Loucy (cell line): Measurements from ENCODE around the gene SPRED2.

Source experiments
- H2AFZ ChIP-seq: fragments of 200-600 bp; sonication (generic); 2 replicates; pipeline ENCODE4 v1.6.0; 2016; ENCODE audit warnings: antibody characterized with exemption, mild to moderate bottlenecking, low read length, moderate library complexity
- H3F3A ChIP-seq: fragments of 200-600 bp; 2 replicates; pipeline ENCODE4 v1.6.0; 2016; ENCODE audit warnings: antibody characterized with exemption, low read depth, mild to moderate bottlenecking
- H3K27me3 ChIP-seq: fragments of 200-600 bp; sonication (generic); 2 replicates; pipeline ENCODE4 v1.6.1; 2014; ENCODE audit warnings: low read length, mild to moderate bottlenecking; ENCODE audit not compliant: insufficient read depth, poor library complexity, severe bottlenecking
- H3K36me3 ChIP-seq: fragments of 200-600 bp; sonication (generic); 2 replicates; pipeline ENCODE4 v1.6.1; 2016; ENCODE audit warnings: low read length; ENCODE audit not compliant: insufficient read depth
- H3K4me1 ChIP-seq: fragments of 200-600 bp; sonication (generic); 2 replicates; pipeline ENCODE4 v1.5.1; 2014; ENCODE audit warnings: low read length, mild to moderate bottlenecking; ENCODE audit not compliant: insufficient read depth, poor library complexity, severe bottlenecking
- H3K4me2 ChIP-seq: fragments of 200-600 bp; sonication (generic); 2 replicates; pipeline ENCODE4 v1.6.0; 2014; ENCODE audit warnings: antibody characterized with exemption, low read length, low read depth, mild to moderate bottlenecking; ENCODE audit not compliant: poor library complexity, severe bottlenecking
- H3K4me3 ChIP-seq: fragments of 200-600 bp; sonication (generic); 2 replicates; pipeline ENCODE4 v1.5.1; 2014; ENCODE audit warnings: low read length, mild to moderate bottlenecking, mixed read lengths; ENCODE audit not compliant: poor library complexity, severe bottlenecking
- H3K79me2 ChIP-seq: fragments of 200-600 bp; sonication (generic); 2 replicates; pipeline ENCODE4 v1.6.1; 2014; ENCODE audit warnings: low read length; ENCODE audit not compliant: insufficient read depth
- H3K9ac ChIP-seq: fragments of 200-600 bp; sonication (generic); 2 replicates; pipeline ENCODE4 v1.6.0; 2014; ENCODE audit warnings: mild to moderate bottlenecking, low read depth, low read length, moderate library complexity; ENCODE audit not compliant: poor library complexity, severe bottlenecking
- H3K9me2 ChIP-seq: fragments of 200-600 bp; sonication (generic); replicated peaks from 2 replicates; pipeline ENCODE4 v1.6.1; 2016; ENCODE audit warnings: low read depth, low read length, mixed read lengths
- H3K9me3 ChIP-seq: fragments of 200-600 bp; sonication (generic); 2 replicates; pipeline ENCODE4 v1.6.1; 2014; ENCODE audit warnings: mild to moderate bottlenecking, antibody characterized with exemption, low read length, low read depth; ENCODE audit not compliant: insufficient read depth
- H4K20me1 ChIP-seq: fragments of 200-600 bp; sonication (generic); 2 replicates; pipeline ENCODE4 v1.6.0; 2014; ENCODE audit warnings: antibody characterized with exemption, low read length, mild to moderate bottlenecking; ENCODE audit not compliant: insufficient read depth, poor library complexity, severe bottlenecking
- EZH2phosphoT487 ChIP-seq: fragments of 200-600 bp; IDR thresholded peaks from 2 replicates; pipeline ENCODE4 v1.6.1; 2018; ENCODE audit warnings: antibody characterized with exemption, mild to moderate bottlenecking, moderate library complexity, borderline replicate concordance
- TF ChIP-seq, protein P1 (sequence below): fragments of 200-600 bp; sonication (generic); conservative IDR thresholded peaks from 2 replicates; pipeline ENCODE4 v1.5.1; 2014; ENCODE audit warnings: mild to moderate bottlenecking, antibody characterized with exemption, low read length

SPRED2 gene

DNA sequence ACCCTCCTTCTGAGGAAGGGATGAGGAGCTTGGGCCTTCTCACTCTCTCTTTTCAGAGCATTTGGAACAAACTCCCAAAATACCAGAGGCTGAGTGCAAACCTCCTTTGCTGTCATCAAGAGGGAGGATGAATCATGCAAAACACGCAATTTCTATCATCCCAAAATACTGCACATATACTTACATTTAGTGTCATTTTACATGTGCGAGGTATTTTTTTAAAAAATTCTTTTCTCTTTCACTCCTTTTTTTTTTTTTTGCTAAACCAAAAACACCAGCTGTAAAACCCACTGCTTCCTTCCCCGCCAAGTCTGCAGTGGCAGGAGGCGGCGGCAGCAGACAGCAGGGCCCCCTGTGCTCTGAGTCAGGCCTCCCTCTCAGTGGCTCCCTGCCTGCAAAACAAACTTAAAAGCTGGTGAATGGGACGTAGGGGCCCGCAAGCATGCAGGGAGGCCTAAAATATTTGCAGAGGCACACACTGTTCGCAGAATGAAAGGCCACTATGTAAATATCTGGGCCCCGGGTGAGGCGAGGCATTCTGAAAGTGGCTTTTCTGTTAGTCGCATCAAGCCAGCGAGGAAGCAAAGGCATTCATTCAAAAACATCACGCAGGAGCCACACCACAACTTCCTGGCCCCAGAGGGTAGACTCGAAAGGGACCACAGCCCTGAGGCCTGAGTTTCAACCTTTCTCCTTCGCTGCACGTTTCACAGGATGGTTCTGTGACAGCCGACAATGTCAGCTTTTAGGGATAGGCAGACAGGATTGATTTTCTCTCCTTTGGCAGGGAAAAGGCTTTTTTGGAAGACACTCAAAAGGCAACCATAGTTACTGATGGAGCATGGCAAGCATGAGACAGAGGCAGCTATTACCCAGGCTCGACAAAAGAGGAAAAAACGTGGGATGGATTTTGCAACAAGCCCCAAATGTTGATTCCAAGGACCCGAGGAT lies 131.4 kb downstream of the SPRED2 start:
- H3K4me3 ChIP-seq: peak overlapping the region; percentile 69
- no peak for TF ChIP-seq EZH2phosphoT487

DNA sequence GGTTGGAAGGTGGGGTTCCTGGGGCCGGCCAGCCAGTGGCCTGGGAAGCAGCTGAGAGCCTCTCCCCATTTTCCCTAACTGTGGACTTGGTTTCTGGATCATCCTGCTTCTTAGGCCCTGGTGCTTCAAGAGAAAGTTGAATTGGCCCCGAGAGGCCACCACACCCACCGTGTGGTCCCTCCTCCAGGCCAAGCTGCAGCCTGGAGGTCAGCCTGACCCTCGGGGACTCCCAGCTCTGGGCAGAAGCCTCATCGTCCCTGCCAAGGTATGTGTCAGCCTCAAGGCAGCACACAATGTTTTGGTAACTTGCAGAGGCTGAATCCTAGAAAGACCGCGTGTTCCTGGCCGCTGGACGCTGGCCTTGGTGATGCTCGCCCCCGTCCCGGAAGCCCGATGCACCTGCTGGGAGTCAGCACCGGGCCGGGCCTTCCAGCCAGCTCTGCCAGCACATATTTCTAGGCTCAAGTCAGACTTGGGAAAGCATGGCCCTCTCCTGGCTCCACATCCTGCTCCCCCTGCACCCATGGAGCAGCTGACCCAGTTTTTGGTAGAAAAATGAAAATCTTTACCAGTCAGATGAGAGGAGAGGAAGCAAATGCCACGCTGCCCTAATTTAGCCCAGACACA lies 132.2 kb downstream of the SPRED2 start:
- no peak overlapping the region for H2AFZ ChIP-seq
- H3K4me2 ChIP-seq: peak overlapping the region; percentile 76
- H3K4me3 ChIP-seq: peak overlapping the region; percentile 69
- peaks cover 37% of the 10 kb centered on the region for H3K4me1 ChIP-seq
- no peak for TF ChIP-seq EZH2phosphoT487
- TF ChIP-seq, protein P1, sequence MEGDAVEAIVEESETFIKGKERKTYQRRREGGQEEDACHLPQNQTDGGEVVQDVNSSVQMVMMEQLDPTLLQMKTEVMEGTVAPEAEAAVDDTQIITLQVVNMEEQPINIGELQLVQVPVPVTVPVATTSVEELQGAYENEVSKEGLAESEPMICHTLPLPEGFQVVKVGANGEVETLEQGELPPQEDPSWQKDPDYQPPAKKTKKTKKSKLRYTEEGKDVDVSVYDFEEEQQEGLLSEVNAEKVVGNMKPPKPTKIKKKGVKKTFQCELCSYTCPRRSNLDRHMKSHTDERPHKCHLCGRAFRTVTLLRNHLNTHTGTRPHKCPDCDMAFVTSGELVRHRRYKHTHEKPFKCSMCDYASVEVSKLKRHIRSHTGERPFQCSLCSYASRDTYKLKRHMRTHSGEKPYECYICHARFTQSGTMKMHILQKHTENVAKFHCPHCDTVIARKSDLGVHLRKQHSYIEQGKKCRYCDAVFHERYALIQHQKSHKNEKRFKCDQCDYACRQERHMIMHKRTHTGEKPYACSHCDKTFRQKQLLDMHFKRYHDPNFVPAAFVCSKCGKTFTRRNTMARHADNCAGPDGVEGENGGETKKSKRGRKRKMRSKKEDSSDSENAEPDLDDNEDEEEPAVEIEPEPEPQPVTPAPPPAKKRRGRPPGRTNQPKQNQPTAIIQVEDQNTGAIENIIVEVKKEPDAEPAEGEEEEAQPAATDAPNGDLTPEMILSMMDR: no peak
- no peaks in the 10 kb centered on the region for H3K79me2 ChIP-seq
- H3K27me3 ChIP-seq: no peaks in the 10 kb centered on the region
- no peaks in the 10 kb centered on the region for H4K20me1 ChIP-seq
- H3K36me3 ChIP-seq: no peaks in the 10 kb centered on the region
- no peaks in the 10 kb centered on the region for H3F3A ChIP-seq
- no peaks in the 10 kb centered on the region for H3K9me3 ChIP-seq
- peak overlapping the region; percentile 45 for H3K9ac ChIP-seq
- H3K9me2 ChIP-seq: no peaks in the 10 kb centered on the region

More for the DNA sequence above, 131.4 kb downstream of the SPRED2 start:
- H3K9ac ChIP-seq: peak overlapping the region; percentile 45
- H3K9me3 ChIP-seq: no peaks in the 10 kb centered on the region
- H3K27me3 ChIP-seq: no peaks in the 10 kb centered on the region
- no peaks in the 10 kb centered on the region for H3K36me3 ChIP-seq
- H2AFZ ChIP-seq: peak overlapping the region; percentile 72
- no peaks in the 10 kb centered on the region for H3K79me2 ChIP-seq
- no peaks in the 10 kb centered on the region for H4K20me1 ChIP-seq
- peak overlapping the region; percentile 76 for H3K4me2 ChIP-seq
- H3K9me2 ChIP-seq: no peaks in the 10 kb centered on the region
- H3F3A ChIP-seq: no peaks in the 10 kb centered on the region
- peaks cover 37% of the 10 kb centered on the region for H3K4me1 ChIP-seq

DNA sequence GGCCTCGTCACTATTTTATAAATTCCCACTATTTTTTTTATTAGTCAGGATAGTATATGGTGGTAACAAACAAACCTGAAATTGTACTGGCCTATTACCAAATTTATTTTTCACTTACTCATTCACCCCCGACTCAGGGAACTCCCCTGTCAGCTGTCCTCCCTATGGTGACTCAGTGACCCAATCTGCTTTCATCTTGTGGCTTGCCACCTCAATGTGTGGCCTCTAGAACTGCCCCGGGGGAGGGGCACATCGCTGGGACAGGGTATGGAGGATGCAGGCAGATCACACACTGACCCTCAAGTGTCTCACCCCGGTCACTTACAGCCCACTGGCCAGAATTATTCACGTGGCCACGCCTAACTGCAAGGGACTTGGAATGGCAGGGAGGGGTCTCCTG lies 133.2 kb downstream of the SPRED2 start:
- H3K9me3 ChIP-seq: no peaks in the 10 kb centered on the region
- H2AFZ ChIP-seq: no peak overlapping the region
- H3K4me1 ChIP-seq: peaks cover 37% of the 10 kb centered on the region
- H4K20me1 ChIP-seq: no peaks in the 10 kb centered on the region
- no peaks in the 10 kb centered on the region for H3F3A ChIP-seq
- peak overlapping the region; percentile 76 for H3K4me2 ChIP-seq
- no peaks in the 10 kb centered on the region for H3K27me3 ChIP-seq
- H3K36me3 ChIP-seq: no peaks in the 10 kb centered on the region
- TF ChIP-seq, protein P1: no peak
- no peak for TF ChIP-seq EZH2phosphoT487
- no peak overlapping the region for H3K4me3 ChIP-seq
- no peaks in the 10 kb centered on the region for H3K9me2 ChIP-seq
- no peaks in the 10 kb centered on the region for H3K79me2 ChIP-seq
- H3K9ac ChIP-seq: no peak overlapping the region
